ENCODE data around the gene CAPN2.

The CAPN2 gene

DNA sequence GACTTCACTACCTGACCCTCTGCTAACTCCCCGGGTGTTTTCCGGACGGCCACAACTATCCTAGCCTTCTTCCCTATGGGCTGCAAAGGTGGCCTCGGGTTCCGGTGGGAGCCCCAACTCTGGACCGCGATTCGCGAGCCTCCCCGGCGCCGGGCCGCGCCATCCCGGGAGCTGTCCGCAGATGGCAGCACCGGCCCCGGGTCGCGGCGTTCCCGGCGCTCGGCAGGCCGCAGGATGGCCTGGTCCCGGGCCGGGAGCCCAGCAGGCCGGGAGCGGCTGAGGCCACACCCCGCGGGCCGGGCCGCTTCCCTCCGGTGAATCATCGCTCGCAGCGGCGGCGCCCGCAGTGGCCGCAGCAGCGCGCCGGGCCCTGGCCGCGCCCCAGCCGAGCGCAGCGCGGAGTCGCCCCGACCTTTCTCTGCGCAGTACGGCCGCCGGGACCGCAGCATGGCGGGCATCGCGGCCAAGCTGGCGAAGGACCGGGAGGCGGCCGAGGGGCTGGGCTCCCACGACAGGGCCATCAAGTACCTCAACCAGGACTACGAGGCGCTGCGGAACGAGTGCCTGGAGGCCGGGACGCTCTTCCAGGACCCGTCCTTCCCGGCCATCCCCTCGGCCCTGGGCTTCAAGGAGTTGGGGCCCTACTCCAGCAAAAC, at the start of gene CAPN2 (continued):
- TF ChIP-seq YY2 (tag by site-specific recombination; IDR thresholded peaks at IDR 0.05) (peak; percentile 81), KLF8 (tag by site-specific recombination; IDR thresholded peaks at IDR 0.05) (peak; percentile 88; the same call in 1 of the 2 replicates), ZNF2 (tag by site-specific recombination; IDR thresholded peaks at IDR 0.05) (no peak), FEZF1 (tag by site-specific recombination; IDR thresholded peaks at IDR 0.05) (no peak), ZNF777 (tag by site-specific recombination; IDR thresholded peaks at IDR 0.05; ENCODE audit: borderline replicate concordance) (no peak), KLF16 (tag by site-specific recombination; IDR thresholded peaks at IDR 0.05) (peak; percentile 72), ZBTB21 (tag by site-specific recombination; IDR thresholded peaks at IDR 0.05) (no peak), IKZF3 (tag by site-specific recombination; IDR thresholded peaks at IDR 0.05) (peak; percentile 99), ZNF214 (tag by site-specific recombination; IDR thresholded peaks at IDR 0.05; ENCODE audit: borderline replicate concordance) (no peak), ZNF561 (tag by site-specific recombination; IDR thresholded peaks at IDR 0.05; ENCODE audit: borderline replicate concordance) (peak; percentile 81; the same call in 1 of the 2 replicates), ZEB2 (tag by site-specific recombination; IDR thresholded peaks at IDR 0.05) (no peak; the same call in 1 of the 2 replicates), ZBTB6 (tag by site-specific recombination; IDR thresholded peaks at IDR 0.05) (peak; percentile 24; the same call in 1 of the 2 replicates), ZNF274 (IDR thresholded peaks at IDR 0.05; ENCODE audit: low read length) (no peak), ZNF274 (tag by site-specific recombination; IDR thresholded peaks at IDR 0.05; ENCODE audit: borderline replicate concordance) (no peak), ZNF768 (tag by site-specific recombination; IDR thresholded peaks at IDR 0.05) (no peak), ZNF175 (tag by site-specific recombination; IDR thresholded peaks at IDR 0.05) (no peak), HOXA7 (CRISPR knock-in tag; IDR thresholded peaks at IDR 0.05; ENCODE audit: borderline replicate concordance) (no peak), ZSCAN4 (tag by site-specific recombination; IDR thresholded peaks at IDR 0.05) (0 out of 2 replicates have a peak, but pooled peaks have one; percentile 11), KLF7 (tag by site-specific recombination; IDR thresholded peaks at IDR 0.05; ENCODE audit: borderline replicate concordance) (0 out of 2 replicates have a peak, but pooled peaks have one; percentile 54), ZNF830 (tag by site-specific recombination; IDR thresholded peaks at IDR 0.05; ENCODE audit: low read depth) (no peak), ZNF341 (tag by site-specific recombination; IDR thresholded peaks at IDR 0.05; ENCODE audit: low read depth) (peak; percentile 51), ZNF707 (tag by site-specific recombination; IDR thresholded peaks at IDR 0.05) (no peak), ZNF571 (tag by site-specific recombination; IDR thresholded peaks at IDR 0.05) (no peak), ZNF639 (tag by site-specific recombination; IDR thresholded peaks at IDR 0.05) (no peak), PRDM10 (tag by site-specific recombination; IDR thresholded peaks at IDR 0.05) (no peak; the same call in 1 of the 2 replicates)
- TF ChIP-seq, protein P1, sequence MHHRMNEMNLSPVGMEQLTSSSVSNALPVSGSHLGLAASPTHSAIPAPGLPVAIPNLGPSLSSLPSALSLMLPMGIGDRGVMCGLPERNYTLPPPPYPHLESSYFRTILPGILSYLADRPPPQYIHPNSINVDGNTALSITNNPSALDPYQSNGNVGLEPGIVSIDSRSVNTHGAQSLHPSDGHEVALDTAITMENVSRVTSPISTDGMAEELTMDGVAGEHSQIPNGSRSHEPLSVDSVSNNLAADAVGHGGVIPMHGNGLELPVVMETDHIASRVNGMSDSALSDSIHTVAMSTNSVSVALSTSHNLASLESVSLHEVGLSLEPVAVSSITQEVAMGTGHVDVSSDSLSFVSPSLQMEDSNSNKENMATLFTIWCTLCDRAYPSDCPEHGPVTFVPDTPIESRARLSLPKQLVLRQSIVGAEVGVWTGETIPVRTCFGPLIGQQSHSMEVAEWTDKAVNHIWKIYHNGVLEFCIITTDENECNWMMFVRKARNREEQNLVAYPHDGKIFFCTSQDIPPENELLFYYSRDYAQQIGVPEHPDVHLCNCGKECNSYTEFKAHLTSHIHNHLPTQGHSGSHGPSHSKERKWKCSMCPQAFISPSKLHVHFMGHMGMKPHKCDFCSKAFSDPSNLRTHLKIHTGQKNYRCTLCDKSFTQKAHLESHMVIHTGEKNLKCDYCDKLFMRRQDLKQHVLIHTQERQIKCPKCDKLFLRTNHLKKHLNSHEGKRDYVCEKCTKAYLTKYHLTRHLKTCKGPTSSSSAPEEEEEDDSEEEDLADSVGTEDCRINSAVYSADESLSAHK (tag by site-specific recombination; IDR thresholded peaks at IDR 0.05) = no peak
- TF ChIP-seq, protein P2, sequence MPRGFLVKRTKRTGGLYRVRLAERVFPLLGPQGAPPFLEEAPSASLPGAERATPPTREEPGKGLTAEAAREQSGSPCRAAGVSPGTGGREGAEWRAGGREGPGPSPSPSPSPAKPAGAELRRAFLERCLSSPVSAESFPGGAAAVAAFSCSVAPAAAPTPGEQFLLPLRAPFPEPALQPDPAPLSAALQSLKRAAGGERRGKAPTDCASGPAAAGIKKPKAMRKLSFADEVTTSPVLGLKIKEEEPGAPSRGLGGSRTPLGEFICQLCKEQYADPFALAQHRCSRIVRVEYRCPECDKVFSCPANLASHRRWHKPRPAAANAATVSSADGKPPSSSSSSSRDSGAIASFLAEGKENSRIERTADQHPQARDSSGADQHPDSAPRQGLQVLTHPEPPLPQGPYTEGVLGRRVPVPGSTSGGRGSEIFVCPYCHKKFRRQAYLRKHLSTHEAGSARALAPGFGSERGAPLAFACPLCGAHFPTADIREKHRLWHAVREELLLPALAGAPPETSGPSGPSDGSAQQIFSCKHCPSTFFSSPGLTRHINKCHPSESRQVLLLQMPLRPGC (tag by site-specific recombination; IDR thresholded peaks at IDR 0.05) = 0 out of 2 replicates have a peak, but pooled peaks have one; percentile 37
- TF ChIP-seq, protein P3, sequence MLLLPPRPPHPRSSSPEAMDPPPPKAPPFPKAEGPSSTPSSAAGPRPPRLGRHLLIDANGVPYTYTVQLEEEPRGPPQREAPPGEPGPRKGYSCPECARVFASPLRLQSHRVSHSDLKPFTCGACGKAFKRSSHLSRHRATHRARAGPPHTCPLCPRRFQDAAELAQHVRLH (tag by site-specific recombination; IDR thresholded peaks at IDR 0.05) = peak; percentile 9; the same call in 1 of the 2 replicates

All from HEK293 (cell line).